MCF 10A (cell line): ENCODE results near the gene MICALL1. TPM values are rescaled to one million over a fixed set of nuclear protein-coding genes. Genes with fewer than 3 reads are reported as not detected.

Source experiments
- BruUV-seq: library from RNA; stranded (reverse); fragments of 400-500 nt; replicated peaks from 2 replicates; lab custom pipeline; 2021; lab: Mats Ljungman, UMichigan
- CTCF ChIA-PET: fragments of 300-600 bp; sonication (Branson Sonifier 250); formaldehyde crosslinking; extraction: SDS; loops from one replicate; lab custom pipeline; 2021; ENCODE audit warnings: antibody characterized with exemption, inconsistent platforms; lab: Yijun Ruan, JAX
- POLR2A ChIA-PET: fragments of 300-600, 350-650 bp; sonication (Branson Sonifier 250); formaldehyde crosslinking; extraction: SDS; loops from one replicate; lab custom pipeline; 2020; ENCODE audit warnings: antibody characterized with exemption, inconsistent platforms; lab: Yijun Ruan, JAX
- DNase-seq: peaks from one replicate; pipeline ENCODE4 v3.0.0-alpha.2; 2018; ENCODE audit not compliant: unreplicated experiment
- H3K27ac Mint-ChIP-seq: one replicate; pipeline ENCODE4 v1.8.0; 2022; ENCODE audit warnings: mild to moderate bottlenecking, low read depth, mixed read lengths; ENCODE audit not compliant: unreplicated experiment
- H3K27me3 Mint-ChIP-seq: one replicate; pipeline ENCODE4 v1.8.0; 2022; ENCODE audit warnings: mixed read lengths; ENCODE audit not compliant: insufficient read depth, unreplicated experiment
- H3K36me3 Mint-ChIP-seq: one replicate; pipeline ENCODE4 v1.8.0; 2022; ENCODE audit warnings: mild to moderate bottlenecking, moderate library complexity, mixed read lengths; ENCODE audit not compliant: insufficient read depth, unreplicated experiment
- H3K4me1 Mint-ChIP-seq: one replicate; pipeline ENCODE4 v1.8.0; 2022; ENCODE audit warnings: mixed read lengths; ENCODE audit not compliant: insufficient read depth, unreplicated experiment
- H3K4me3 Mint-ChIP-seq: one replicate; pipeline ENCODE4 v1.8.0; 2022; ENCODE audit warnings: mild to moderate bottlenecking, moderate library complexity, mixed read lengths; ENCODE audit not compliant: unreplicated experiment
- H3K9me3 Mint-ChIP-seq: one replicate; pipeline ENCODE4 v1.8.0; 2022; ENCODE audit warnings: mixed read lengths; ENCODE audit not compliant: unreplicated experiment
- CTCF ChIP-seq: fragments of 200-600 bp; IDR thresholded peaks from one replicate; pipeline ENCODE4 v1.8.0; 2022; ENCODE audit warnings: antibody characterized with exemption, mild to moderate bottlenecking; ENCODE audit not compliant: unreplicated experiment
- intact Hi-C: fragments of 100-400 bp; cut with micrococcal nuclease; formaldehyde crosslinking; loops from 2 replicates; pipeline ENCODE4 v1.14.1; 2022
- total RNA-seq: library from RNA; stranded (reverse); gene quantifications from 2 replicates; pipeline ENCODE4 v1.2.3, GENCODE V29; 2022

The MICALL1 gene
- total RNA-seq, 1 experiment from 2014 or later, result 165 TPM

- intact Hi-C loops, result no loop called here
- CTCF ChIA-PET, result interaction anchor here (0.5 to 0.6 kb wide), 2 partner anchors 10 to 29 kb away, joined by 3 read pairs; no protein-coding TSS in a partner anchor
- H3K4me1 Mint-ChIP-seq, result no peaks in the 10 kb centered on the region
Observed at GRCh38 chr22:37922191-37922590, 16.1 kb downstream of the MICALL1 start.

GRCh38 chr22:37923927-37924326, 17.8 kb downstream of the MICALL1 start:
- no peak for DNase-seq
- TF ChIP-seq CTCF, result no peak
- H3K27ac Mint-ChIP-seq, result no peak overlapping the region
- no peaks in the 10 kb centered on the region for H3K27me3 Mint-ChIP-seq
- H3K9me3 Mint-ChIP-seq, result no peaks in the 10 kb centered on the region
- intact Hi-C loops, result no loop called here
- H3K4me3 Mint-ChIP-seq, result no peak overlapping the region
- BruUV-seq, result no TSS peak
- H3K4me1 Mint-ChIP-seq, result peaks cover 6% of the 10 kb centered on the region
- ChIA-PET CTCF (interaction anchor here (0.5 to 2.0 kb wide), 4 partner anchors 10 to 332 kb away, joined by 3 to 7 read pairs (median 3); no protein-coding TSS in a partner anchor), POLR2A (no interaction called here)
- peaks cover 79% of the 10 kb centered on the region for H3K36me3 Mint-ChIP-seq

More at GRCh38 chr22:37922191-37922590, 16.1 kb downstream of the MICALL1 start:
- BruUV-seq, result no TSS peak
- POLR2A ChIA-PET, result no interaction called here
- no peak for DNase-seq
- Mint-ChIP-seq H3K36me3 (peaks cover 62% of the 10 kb centered on the region), H3K27ac (no peak overlapping the region), H3K4me3 (no peak overlapping the region), H3K27me3 (no peaks in the 10 kb centered on the region), H3K9me3 (no peaks in the 10 kb centered on the region)
- TF ChIP-seq CTCF, result no peak

GRCh38 chr22:37924386-37925065, 18.4 kb downstream of the MICALL1 start:
- no peak for DNase-seq
- no peak overlapping the region for H3K27ac Mint-ChIP-seq
- BruUV-seq, result no TSS peak
- H3K4me1 Mint-ChIP-seq, result peaks cover 6% of the 10 kb centered on the region
- no peak overlapping the region for H3K4me3 Mint-ChIP-seq
- intact Hi-C loops, result no loop called here
- H3K27me3 Mint-ChIP-seq, result no peaks in the 10 kb centered on the region
- ChIA-PET POLR2A (interaction anchor here (1.0 kb wide), 1 partner anchor 16 kb away, joined by 4 read pairs; no protein-coding TSS in a partner anchor), CTCF (interaction anchor here (0.5 to 2.0 kb wide), 4 partner anchors 9 to 333 kb away, joined by 3 to 7 read pairs (median 3); no protein-coding TSS in a partner anchor)
- TF ChIP-seq CTCF, result no peak
- no peaks in the 10 kb centered on the region for H3K9me3 Mint-ChIP-seq
- peaks cover 80% of the 10 kb centered on the region for H3K36me3 Mint-ChIP-seq

GRCh38 chr22:37925330-37925729, 19.2 kb downstream of the MICALL1 start:
- H3K27ac Mint-ChIP-seq, result no peak overlapping the region

More at GRCh38 chr22:37925330-37925729, 19.2 kb downstream of the MICALL1 start:
- peaks cover 6% of the 10 kb centered on the region for H3K4me1 Mint-ChIP-seq
- no peaks in the 10 kb centered on the region for H3K9me3 Mint-ChIP-seq
- no peak for DNase-seq
- ChIA-PET POLR2A (interaction anchor here (0.5 to 1.0 kb wide), 2 partner anchors 17 to 76 kb away, joined by 3 to 4 read pairs; partner anchors contain the start of gene EIF3L), CTCF (interaction anchor here (0.5 to 1.6 kb wide), 2 partner anchors 25 to 38 kb away, joined by 3 read pairs; no protein-coding TSS in a partner anchor)
- no peak overlapping the region for H3K4me3 Mint-ChIP-seq
- no peak for TF ChIP-seq CTCF
- BruUV-seq, result no TSS peak
- peaks cover 79% of the 10 kb centered on the region for H3K36me3 Mint-ChIP-seq
- no peaks in the 10 kb centered on the region for H3K27me3 Mint-ChIP-seq
- intact Hi-C loops, result no loop called here
